SK-N-SH (cell line): ENCODE measurements around the gene CLMP.

Experiments
- CTCF ChIP-seq: fragments of 200-600 bp; sonication (generic); IDR thresholded peaks from 2 replicates; pipeline ENCODE4 v1.6.1; 2017; ENCODE audit warnings: antibody characterized with exemption, mild to moderate bottlenecking, moderate library complexity
- FOXJ3 ChIP-seq: sonication (generic); formaldehyde crosslinking; IDR thresholded peaks from 2 replicates; pipeline ENCODE4 v1.5.1; 2020; ENCODE audit warnings: mild to moderate bottlenecking, missing genetic modification reagents
- NFIC ChIP-seq: IDR thresholded peaks from 2 replicates; pipeline ENCODE4 v1.4.0; 2012; ENCODE audit warnings: borderline replicate concordance
- POLR2AphosphoS5 ChIP-seq: IDR thresholded peaks from 2 replicates; pipeline ENCODE4 v1.6.1; 2012; ENCODE audit warnings: low read depth, low read length
- TAF1 ChIP-seq: IDR thresholded peaks from 2 replicates; pipeline ENCODE4 v1.6.1; 2012; ENCODE audit warnings: low read depth, mild to moderate bottlenecking, low read length, moderate library complexity, borderline replicate concordance
- USF2 ChIP-seq: fragments of 150-350 bp; IDR thresholded peaks from 2 replicates; pipeline ENCODE4 v1.6.1; 2017; ENCODE audit warnings: antibody characterized with exemption, low read length, low read depth, borderline replicate concordance
- YY1 ChIP-seq: IDR thresholded peaks from 2 replicates; pipeline ENCODE4 v1.4.0; 2012; ENCODE audit warnings: low read depth, mild to moderate bottlenecking
- TF ChIP-seq, protein P1 (sequence below): IDR thresholded peaks from 2 replicates; pipeline ENCODE4 v1.4.0; 2012; ENCODE audit warnings: low read depth

- TF ChIP-seq YY1 (no peak), CTCF (no peak), POLR2AphosphoS5 (no peak), FOXJ3 (CRISPR knock-in tag) (peak; percentile 27; the same call in 1 of the 2 replicates), NFIC (no peak), USF2 (no peak), TAF1 (peak; percentile 56; the same call in 1 of the 2 replicates)
- TF ChIP-seq, protein P1, sequence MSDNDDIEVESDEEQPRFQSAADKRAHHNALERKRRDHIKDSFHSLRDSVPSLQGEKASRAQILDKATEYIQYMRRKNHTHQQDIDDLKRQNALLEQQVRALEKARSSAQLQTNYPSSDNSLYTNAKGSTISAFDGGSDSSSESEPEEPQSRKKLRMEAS = peak; percentile 17; the same call in 1 of the 2 replicates
These were observed 486 bp downstream of the CLMP start for GRCh38 chr11:123194337-123195187.
